GM12872 (cell line): ENCODE results near the gene PLA2G2A.

Experiments
- TF ChIP-seq, protein P1 (sequence below): IDR thresholded peaks from 3 replicates; pipeline ENCODE4 v1.5.1; 2011; ENCODE audit warnings: low read depth, mild to moderate bottlenecking, low read length, moderate library complexity; ENCODE audit not compliant: insufficient read depth

The PLA2G2A gene

DNA sequence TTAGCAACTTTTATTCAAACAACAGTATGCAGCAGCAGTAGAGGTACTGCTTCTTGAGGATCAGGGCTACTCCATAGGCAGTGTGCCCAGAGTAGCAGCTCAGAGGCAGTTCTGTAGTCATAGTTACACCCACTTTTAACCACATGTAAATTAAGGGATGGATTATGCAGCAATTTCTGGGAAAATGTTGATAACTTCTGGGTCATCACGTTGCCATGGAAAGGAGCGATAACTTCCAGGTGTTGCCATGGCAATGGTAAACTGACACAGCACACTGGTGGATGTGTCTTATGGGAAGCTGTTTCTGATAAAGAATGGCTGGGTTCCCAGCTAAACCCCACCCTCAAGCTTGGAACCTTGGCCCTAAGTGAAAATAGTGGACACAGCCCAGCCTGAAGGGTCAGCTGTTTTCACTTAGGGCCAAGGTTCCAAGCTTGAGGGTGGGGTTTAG lies 29.0 kb upstream of the PLA2G2A start:
- TF ChIP-seq, protein P1, sequence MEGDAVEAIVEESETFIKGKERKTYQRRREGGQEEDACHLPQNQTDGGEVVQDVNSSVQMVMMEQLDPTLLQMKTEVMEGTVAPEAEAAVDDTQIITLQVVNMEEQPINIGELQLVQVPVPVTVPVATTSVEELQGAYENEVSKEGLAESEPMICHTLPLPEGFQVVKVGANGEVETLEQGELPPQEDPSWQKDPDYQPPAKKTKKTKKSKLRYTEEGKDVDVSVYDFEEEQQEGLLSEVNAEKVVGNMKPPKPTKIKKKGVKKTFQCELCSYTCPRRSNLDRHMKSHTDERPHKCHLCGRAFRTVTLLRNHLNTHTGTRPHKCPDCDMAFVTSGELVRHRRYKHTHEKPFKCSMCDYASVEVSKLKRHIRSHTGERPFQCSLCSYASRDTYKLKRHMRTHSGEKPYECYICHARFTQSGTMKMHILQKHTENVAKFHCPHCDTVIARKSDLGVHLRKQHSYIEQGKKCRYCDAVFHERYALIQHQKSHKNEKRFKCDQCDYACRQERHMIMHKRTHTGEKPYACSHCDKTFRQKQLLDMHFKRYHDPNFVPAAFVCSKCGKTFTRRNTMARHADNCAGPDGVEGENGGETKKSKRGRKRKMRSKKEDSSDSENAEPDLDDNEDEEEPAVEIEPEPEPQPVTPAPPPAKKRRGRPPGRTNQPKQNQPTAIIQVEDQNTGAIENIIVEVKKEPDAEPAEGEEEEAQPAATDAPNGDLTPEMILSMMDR: no peak

DNA sequence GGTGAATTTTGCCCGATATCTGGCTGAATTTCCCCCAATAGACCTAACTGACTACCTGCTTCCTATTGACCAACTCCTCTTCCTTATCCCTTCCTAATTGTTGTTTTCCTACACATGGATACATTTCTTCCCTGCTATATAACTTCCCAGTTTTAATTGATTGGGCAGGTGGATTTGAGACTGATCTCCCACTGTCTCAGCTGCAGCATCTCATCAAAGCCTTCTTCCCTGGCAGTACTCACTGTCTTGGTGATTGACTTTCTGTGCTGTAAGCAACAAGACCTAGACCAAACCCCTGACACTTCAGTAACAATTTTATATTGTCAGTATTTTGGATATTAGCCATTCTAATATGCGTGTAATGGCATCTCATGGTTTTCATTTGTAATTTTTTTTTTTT lies 11.3 kb upstream of the PLA2G2A start:
- TF ChIP-seq, protein P1: no peak

DNA sequence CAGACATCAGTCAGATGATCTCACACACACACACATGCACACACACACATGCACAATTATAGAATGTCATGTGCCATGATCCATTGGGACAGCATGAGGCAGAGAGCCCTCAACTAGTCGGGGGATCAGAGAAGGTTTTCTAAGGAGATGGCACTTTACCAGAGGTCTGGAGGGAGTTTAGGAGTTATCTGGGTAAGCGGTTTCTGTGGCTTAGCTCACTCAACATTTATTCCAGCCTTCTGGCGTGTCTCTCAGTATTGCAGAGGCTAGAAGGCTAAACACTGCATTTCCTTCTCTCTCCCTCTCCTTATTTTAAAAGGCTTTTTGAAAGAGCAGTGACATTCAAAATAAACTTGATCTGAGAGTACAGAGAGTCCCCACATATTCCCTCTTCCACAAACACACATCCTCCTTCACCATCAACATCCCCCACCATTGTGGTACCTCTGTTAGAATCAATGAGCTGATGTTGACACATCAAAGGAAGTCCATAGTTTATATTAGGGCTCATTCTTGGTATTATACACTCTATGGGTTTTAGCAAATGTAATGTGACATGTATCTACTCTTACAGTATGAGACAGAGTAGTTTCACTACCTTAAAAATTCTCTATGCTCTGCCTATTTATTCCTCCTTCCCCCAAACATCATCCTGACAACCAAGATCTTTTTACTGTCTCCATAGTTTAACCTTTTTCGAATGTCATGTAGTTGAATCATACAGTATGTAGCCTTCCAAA lies 9.0 kb upstream of the PLA2G2A start:
- TF ChIP-seq, protein P1: no peak

DNA sequence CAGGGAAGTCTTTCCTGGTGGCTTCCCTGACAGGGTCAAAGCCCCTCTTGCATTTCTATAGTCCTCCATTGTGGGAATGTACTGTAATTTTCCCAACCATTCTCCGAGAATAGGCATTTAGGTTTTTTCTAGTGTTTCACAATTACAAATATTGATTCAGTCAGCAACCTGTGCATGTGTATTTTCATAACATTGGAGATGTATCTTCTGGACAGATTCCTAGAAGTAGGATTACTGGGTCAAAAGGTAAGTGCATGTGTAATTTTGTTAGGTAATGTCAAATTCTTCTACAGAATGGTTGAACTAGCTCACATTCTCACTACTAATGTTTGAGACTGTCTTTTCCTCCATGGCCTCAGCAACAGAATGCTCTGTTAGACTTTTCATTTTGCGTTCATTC lies 8.3 kb upstream of the PLA2G2A start:
- TF ChIP-seq, protein P1: no peak

DNA sequence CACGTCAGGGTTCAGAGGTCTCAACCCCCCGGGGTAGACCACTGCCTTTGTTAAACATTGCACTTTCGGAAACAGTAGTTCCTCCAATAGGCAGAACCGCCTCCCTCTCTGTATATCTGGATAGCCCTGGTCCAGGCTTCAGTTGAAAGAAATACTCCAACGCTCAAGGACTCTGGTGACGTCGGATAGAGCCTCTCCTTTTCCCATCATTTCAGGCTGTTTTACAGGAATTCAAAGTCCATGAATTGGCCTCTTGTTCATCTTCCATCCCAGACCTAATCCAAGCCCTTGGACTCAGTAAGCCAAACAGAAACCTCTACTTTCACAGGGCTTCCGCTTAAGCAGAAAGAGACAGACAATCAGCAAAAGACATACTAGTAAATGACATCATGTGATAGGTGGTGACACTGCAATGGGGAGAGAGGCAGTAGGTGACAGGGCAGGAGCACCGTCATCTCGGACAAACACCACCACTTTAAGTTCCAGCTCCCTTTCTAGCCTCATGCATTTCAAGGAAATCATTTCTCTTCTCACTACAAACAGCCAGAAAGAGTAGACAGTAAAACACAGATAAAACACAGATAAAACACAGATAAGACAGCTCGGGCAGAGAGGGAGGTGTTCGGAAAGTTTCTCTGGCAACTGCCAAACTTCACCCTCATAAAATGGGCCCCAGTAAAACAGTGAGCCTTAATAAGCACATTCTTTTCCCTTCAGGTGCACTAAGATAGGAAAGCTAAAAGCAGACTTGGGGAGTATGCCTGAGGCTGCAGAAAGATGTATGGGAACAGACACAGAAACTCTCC lies 2.3 kb upstream of the PLA2G2A start:
- TF ChIP-seq, protein P1: no peak

DNA sequence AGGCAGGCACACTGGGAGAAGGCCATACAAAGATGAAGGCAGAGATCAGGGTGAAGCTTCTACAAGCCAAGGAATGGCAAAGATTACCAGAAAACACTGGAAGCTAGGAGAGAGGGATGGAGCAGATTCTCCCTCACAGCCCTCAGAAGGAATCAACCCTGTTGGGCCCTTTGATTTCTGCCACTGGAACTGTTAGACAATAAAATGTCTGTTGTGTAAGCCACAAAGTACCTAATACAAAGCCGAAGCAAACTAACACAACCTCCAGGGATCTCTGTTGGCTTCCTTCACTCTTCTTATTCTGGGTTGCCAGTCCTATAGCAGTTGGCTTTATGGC lies 1.7 kb upstream of the PLA2G2A start:
- TF ChIP-seq, protein P1: no peak

DNA sequence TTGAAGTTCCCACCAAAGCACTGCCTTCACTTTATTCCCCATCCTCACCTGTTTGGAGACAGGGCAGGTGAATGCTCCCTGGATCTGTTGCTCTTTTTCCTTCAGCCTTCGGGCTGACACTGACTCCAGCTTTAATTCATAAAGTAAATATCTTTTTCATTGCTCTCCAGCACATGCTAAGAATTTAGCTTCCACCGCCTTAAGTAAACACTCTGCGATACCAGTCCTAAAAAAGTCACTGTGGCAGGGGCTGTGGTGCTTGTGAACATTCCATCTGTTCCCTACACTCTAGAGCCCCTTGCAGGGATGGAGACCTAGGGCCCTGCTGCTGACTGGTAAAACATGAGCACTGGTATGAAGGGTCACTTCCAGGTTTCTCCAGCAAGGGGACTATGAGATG lies 896 bp upstream of the PLA2G2A start:
- TF ChIP-seq, protein P1: no peak
